Right atrium auricular region (tissue), 2 donors: Measurements from ENCODE around the gene PRDM16. TPM values are rescaled to one million over a fixed set of nuclear protein-coding genes. Genes with fewer than 3 reads are reported as not detected.

ENCODE experiments used
- DNase-seq: peaks from one replicate; pipeline ENCODE4 v3.0.0-alpha.2; 2019; ENCODE audit warnings: low spot score
- H3K27ac ChIP-seq, 2 donors: fragments of 200-600 bp; sonication (generic); 1 replicate in 1 of 2; 2 replicates in 1 of 2; pipeline ENCODE4 v1.5.1; 2016 to 2019
- H3K27me3 ChIP-seq, 2 donors: fragments of 200-600 bp; sonication (generic); one replicate each; pipeline versions ENCODE4 v1.5.1 to v1.6.0; 2017 to 2019
- H3K36me3 ChIP-seq: fragments of 200-600 bp; sonication (generic); one replicate; pipeline ENCODE4 v1.5.1; 2016
- H3K4me1 ChIP-seq, 2 donors: fragments of 200-600 bp; sonication (generic); one replicate each; pipeline versions ENCODE4 v1.5.1 to v1.6.0; 2017 to 2019
- H3K4me3 ChIP-seq, 2 donors: fragments of 200-600 bp; sonication (generic); 1 replicate in 1 of 2; 2 replicates in 1 of 2; pipeline ENCODE4 v1.5.1; 2017 to 2019; ENCODE audit warnings: mild to moderate bottlenecking in 1 of 2, moderate library complexity in 1 of 2
- H3K9me3 ChIP-seq, 2 donors: fragments of 200-600 bp; sonication (generic); one replicate each; pipeline ENCODE4 v1.5.1; 2019
- total RNA-seq, 2 donors: library from RNA; depleted of rRNA; stranded (reverse); fragments of >200 nt; gene quantifications; one replicate each; pipeline ENCODE4 v1.1.0, GENCODE V29; 2016
- TF ChIP-seq, protein P1 (sequence below), 2 donors: fragments of 200-600 bp; sonication (generic); IDR thresholded peaks; one replicate each; pipeline ENCODE4 v1.5.1; 2019; ENCODE audit warnings: antibody characterized with exemption in 2 of 2

PRDM16 gene
- total RNA-seq, 2 donors from 2014 or later, result 0.22 to 3.3 TPM

DNA sequence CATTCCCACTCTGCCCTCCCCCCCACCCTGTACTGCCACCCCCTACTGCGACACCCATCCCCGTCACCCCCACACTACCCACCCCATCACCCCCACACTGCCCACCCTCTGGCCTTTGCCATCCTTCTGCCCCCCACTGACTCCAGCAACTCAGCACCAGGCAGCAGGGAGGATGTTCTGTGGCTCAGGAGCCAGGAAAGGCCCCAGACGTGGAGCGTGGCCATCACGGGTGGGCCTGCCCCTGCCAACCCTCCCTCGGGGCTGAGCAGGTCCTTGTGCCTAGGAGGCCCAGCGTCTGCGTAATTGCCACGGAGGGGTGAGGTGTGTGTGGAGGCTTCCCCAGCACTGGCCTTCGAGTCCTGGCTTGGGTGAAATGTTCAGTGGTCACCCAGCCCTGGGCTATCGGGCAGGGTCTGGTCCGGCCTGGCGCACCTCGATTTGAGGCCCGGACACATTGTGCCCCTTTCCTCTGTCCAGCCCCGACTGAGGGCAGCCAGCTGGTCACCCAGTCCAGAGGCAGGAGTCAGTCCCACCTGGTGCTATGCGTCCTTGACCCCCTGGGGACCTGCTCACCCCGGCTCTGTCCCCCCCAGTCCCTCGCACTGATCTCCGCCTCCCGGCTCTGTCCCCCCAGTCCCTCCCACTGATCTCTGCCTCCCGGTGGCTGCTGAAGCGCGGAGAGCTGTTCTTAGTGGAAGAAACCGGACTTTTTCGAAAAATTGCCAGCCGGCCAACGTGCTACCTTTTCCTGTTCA, 408.4 kb downstream of the PRDM16 start:
- no peak overlapping the region for H3K27ac ChIP-seq
- H3K4me1 ChIP-seq, result no peaks in the 10 kb centered on the region
- no peaks in the 10 kb centered on the region for H3K27me3 ChIP-seq
- H3K4me3 ChIP-seq, result no peak overlapping the region
- TF ChIP-seq, protein P1, sequence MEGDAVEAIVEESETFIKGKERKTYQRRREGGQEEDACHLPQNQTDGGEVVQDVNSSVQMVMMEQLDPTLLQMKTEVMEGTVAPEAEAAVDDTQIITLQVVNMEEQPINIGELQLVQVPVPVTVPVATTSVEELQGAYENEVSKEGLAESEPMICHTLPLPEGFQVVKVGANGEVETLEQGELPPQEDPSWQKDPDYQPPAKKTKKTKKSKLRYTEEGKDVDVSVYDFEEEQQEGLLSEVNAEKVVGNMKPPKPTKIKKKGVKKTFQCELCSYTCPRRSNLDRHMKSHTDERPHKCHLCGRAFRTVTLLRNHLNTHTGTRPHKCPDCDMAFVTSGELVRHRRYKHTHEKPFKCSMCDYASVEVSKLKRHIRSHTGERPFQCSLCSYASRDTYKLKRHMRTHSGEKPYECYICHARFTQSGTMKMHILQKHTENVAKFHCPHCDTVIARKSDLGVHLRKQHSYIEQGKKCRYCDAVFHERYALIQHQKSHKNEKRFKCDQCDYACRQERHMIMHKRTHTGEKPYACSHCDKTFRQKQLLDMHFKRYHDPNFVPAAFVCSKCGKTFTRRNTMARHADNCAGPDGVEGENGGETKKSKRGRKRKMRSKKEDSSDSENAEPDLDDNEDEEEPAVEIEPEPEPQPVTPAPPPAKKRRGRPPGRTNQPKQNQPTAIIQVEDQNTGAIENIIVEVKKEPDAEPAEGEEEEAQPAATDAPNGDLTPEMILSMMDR (IDR thresholded peaks at IDR 0.05), result no peak
- no peaks in the 10 kb centered on the region for H3K9me3 ChIP-seq
- no peak for DNase-seq
- H3K36me3 ChIP-seq, result no peaks in the 10 kb centered on the region

DNA sequence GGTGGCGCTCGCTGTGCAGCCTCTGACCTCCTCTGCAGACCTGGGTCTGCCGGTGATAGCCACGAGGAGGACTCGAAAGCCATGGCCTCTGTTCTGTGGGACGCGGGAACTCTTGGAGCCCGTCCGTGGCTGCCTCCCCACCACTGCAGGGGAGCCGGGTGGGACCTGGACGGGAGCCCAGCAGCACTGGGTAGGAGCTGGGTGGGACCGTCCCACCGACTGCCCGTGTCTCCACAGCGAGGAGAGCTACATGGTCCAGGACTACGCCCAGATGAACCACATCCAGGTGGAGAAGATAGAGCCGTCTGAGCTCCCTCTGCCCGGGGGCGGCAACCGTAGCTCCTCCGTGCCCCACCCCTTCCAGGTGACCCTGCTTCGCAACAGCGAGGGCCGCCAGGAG, 409.2 kb downstream of the PRDM16 start:
- no peak overlapping the region for H3K27ac ChIP-seq
- DNase-seq, result no peak
- H3K4me3 ChIP-seq, result no peak overlapping the region
- no peaks in the 10 kb centered on the region for H3K9me3 ChIP-seq
- TF ChIP-seq, protein P1 (IDR thresholded peaks at IDR 0.05), result no peak
- H3K4me1 ChIP-seq, result no peaks in the 10 kb centered on the region
- H3K36me3 ChIP-seq, result no peaks in the 10 kb centered on the region
- H3K27me3 ChIP-seq, result no peaks in the 10 kb centered on the region

DNA sequence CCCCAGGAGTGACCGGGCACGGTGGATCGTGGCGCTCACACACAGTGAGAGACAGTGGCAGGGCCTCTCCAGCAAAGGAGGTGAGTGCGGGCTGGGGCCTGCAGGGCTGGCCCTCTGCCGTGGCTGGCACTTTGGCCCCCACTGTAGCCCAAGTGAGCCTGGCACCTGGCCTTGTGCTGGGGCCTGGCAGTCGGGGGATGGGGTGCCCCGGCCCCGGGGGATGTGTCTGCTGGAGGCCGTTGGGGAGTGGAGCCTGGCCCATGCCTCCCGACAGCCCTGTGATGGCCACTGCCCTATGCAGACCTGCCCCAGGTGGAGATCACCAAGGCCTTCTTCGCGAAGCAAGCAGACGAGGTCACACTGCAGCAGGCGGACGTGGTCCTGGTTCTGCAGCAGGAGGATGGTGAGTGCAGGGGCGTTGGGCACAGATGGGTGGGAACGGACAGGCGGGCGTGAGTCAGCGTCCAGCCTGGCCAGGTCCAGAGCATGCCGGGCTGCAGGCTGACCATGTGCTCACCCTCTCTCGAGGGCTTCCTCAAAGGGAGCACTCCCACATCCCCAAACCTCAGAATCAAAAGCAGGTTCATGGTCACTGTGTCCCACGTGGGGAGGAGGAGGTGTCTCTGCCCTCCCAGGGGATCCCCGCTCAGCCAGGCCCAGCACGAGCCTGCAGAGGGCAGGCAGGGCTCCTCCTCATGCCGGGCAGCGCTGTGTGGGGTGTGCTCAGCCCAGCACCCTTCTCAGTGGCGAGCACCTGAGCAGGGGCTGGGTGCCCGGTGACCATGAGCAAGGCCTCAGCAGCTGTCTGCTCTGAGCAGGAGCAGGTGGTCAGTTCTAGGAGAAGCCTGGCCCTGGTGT, 410.7 kb downstream of the PRDM16 start:
- Histone ChIP-seq H3K4me1 (no peaks in the 10 kb centered on the region), H3K4me3 (no peak overlapping the region), H3K27me3 (no peaks in the 10 kb centered on the region), H3K36me3 (no peaks in the 10 kb centered on the region), H3K27ac (no peak overlapping the region), H3K9me3 (no peaks in the 10 kb centered on the region)
- TF ChIP-seq, protein P1 (IDR thresholded peaks at IDR 0.05), result no peak
- no peak for DNase-seq

- no peak for DNase-seq
- Histone ChIP-seq H3K9me3 (no peaks in the 10 kb centered on the region), H3K27ac (no peak overlapping the region), H3K4me3 (no peak overlapping the region), H3K27me3 (no peaks in the 10 kb centered on the region), H3K4me1 (no peaks in the 10 kb centered on the region), H3K36me3 (no peaks in the 10 kb centered on the region)
- TF ChIP-seq, protein P1 (IDR thresholded peaks at IDR 0.05), result no peak
Measured at GRCh38 chr1:3480369-3480719, 411.3 kb downstream of the PRDM16 start.

GRCh38 chr1:3481046-3481445, 412.0 kb downstream of the PRDM16 start:
- Histone ChIP-seq H3K9me3 (no peaks in the 10 kb centered on the region), H3K4me3 (no peak overlapping the region), H3K4me1 (no peaks in the 10 kb centered on the region), H3K27me3 (no peaks in the 10 kb centered on the region), H3K36me3 (no peaks in the 10 kb centered on the region), H3K27ac (no peak overlapping the region)
- DNase-seq, result no peak
- TF ChIP-seq, protein P1 (IDR thresholded peaks at IDR 0.05), result no peak
